Gastrocnemius medialis (tissue), 4 donors: ENCODE results near the gene ADAM11.

ENCODE experiments used
- POLR2A ChIP-seq, 2 donors: fragments of 450-650 bp; IDR thresholded peaks; one replicate each; pipeline ENCODE4 v1.6.1; 2017; ENCODE audit warnings: antibody characterized with exemption in 2 of 2, mild to moderate bottlenecking in 2 of 2, moderate library complexity in 2 of 2
- TF ChIP-seq, protein P1 (sequence below), 5 experiments: fragments of 450-650 bp in 3 of 5; fragments of 200-600 bp in 2 of 5; sonication (generic) in 2 of 5; IDR thresholded peaks in 4 of 5; conservative IDR thresholded peaks in 1 of 5; 1 replicate in 4 of 5; 2 replicates in 1 of 5; pipeline ENCODE4 v1.5.1; 2016 to 2019; ENCODE audit warnings: antibody characterized with exemption in 5 of 5, mild to moderate bottlenecking in 3 of 5, moderate library complexity in 3 of 5

GRCh38 chr17:44812263-44812662 lies 53.5 kb downstream of the ADAM11 start:
- TF ChIP-seq, protein P1, sequence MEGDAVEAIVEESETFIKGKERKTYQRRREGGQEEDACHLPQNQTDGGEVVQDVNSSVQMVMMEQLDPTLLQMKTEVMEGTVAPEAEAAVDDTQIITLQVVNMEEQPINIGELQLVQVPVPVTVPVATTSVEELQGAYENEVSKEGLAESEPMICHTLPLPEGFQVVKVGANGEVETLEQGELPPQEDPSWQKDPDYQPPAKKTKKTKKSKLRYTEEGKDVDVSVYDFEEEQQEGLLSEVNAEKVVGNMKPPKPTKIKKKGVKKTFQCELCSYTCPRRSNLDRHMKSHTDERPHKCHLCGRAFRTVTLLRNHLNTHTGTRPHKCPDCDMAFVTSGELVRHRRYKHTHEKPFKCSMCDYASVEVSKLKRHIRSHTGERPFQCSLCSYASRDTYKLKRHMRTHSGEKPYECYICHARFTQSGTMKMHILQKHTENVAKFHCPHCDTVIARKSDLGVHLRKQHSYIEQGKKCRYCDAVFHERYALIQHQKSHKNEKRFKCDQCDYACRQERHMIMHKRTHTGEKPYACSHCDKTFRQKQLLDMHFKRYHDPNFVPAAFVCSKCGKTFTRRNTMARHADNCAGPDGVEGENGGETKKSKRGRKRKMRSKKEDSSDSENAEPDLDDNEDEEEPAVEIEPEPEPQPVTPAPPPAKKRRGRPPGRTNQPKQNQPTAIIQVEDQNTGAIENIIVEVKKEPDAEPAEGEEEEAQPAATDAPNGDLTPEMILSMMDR (IDR thresholded peaks at IDR 0.05 in 4 of 5, conservative IDR thresholded peaks at IDR 0.05 in 1 of 5) = no peak
- no peak for TF ChIP-seq POLR2A (IDR thresholded peaks at IDR 0.05)
